ENCODE results near the gene FILIP1L.

DNA sequence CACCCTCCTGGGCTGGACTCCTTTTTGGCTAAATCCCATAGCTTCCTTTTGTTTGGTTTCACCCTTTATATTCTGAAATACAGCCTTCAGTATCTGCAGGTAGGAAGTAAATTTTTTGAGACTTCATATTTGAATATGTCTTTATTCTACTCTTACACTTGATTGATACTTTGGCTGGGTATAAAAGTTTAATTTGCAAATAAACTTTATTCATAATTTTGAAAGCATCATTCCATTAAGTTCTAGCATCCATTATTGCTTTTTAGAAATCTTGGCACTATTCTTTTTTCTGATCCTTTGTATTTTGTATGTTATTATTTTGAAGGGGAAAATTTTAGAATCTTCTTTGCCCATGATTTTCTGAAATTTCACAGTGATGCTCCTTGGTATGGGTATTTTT, 41.3 kb upstream of the FILIP1L start:
- TF ChIP-seq, protein P1, sequence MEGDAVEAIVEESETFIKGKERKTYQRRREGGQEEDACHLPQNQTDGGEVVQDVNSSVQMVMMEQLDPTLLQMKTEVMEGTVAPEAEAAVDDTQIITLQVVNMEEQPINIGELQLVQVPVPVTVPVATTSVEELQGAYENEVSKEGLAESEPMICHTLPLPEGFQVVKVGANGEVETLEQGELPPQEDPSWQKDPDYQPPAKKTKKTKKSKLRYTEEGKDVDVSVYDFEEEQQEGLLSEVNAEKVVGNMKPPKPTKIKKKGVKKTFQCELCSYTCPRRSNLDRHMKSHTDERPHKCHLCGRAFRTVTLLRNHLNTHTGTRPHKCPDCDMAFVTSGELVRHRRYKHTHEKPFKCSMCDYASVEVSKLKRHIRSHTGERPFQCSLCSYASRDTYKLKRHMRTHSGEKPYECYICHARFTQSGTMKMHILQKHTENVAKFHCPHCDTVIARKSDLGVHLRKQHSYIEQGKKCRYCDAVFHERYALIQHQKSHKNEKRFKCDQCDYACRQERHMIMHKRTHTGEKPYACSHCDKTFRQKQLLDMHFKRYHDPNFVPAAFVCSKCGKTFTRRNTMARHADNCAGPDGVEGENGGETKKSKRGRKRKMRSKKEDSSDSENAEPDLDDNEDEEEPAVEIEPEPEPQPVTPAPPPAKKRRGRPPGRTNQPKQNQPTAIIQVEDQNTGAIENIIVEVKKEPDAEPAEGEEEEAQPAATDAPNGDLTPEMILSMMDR (IDR thresholded peaks at IDR 0.05), result no peak
- TF ChIP-seq POLR2A (IDR thresholded peaks at IDR 0.05), result no peak
- no peak for TF ChIP-seq EP300 (IDR thresholded peaks at IDR 0.05)
